ENCODE measurements around the gene TNFAIP8L1. TPM values are rescaled to one million over a fixed set of nuclear protein-coding genes. Genes with fewer than 3 reads are reported as not detected.

The TNFAIP8L1 gene
- total RNA-seq, 1 experiment from 2014 or later = 6.1 TPM

GRCh38 chr19:4647676-4648644 is 8.6 kb downstream of the TNFAIP8L1 start:
- no peak for DNase-seq (ENCODE audit: low read depth)

DNA sequence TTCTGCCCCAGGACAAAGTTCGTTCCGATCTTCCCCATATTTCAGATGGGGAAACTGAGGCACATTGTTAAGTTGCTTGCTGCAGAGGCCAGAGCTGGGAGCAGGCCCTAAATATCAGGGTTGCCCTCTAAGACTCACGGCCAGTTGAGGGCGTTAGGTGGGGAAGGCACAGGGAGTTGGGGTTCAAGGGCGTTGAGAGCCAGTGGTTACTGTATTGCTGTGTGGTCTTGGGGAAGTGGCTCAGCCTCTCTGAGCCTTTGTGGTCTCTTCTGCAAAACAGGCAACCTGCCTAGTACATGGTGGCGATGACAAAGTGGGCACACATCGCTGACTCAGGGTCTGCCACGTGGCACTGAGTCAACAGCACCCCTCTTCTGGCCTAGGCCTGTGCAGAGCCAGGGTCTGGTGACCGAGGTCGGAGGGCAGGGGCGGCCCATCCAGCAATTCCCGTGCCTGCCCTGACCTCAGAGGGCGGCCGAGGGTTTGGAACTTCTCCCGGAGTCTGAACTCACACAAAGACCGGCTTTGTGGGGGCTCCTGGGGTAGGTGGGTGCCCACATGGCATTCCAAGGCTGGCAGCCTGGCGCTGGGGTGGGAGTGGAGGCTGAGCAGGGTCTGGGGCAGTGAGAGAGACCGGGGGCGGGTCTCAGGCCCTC is 10.2 kb downstream of the TNFAIP8L1 start:
- no peak for DNase-seq (ENCODE audit: low read depth)

DNA sequence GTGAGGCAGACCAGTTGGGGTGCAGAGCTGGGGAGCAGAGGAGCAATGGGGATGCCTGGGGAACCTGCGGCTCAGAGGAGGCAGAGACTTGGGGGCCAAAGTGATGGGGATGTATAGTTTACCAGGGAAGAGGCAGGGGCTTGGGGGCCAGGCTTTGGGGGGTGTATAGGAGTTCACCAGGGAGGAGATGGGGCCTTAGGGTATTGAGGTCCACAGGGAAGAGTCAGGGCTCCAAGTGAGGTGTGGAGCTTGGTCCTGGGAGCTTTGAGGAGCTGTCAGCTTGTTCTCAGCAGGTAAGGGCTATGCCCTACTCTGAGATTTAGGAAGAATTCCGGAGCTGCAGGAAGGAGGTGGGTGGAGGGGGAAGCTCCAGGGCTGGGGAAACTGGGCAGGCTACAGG is 10.8 kb downstream of the TNFAIP8L1 start:
- DNase-seq (ENCODE audit: low read depth) = no peak

DNA sequence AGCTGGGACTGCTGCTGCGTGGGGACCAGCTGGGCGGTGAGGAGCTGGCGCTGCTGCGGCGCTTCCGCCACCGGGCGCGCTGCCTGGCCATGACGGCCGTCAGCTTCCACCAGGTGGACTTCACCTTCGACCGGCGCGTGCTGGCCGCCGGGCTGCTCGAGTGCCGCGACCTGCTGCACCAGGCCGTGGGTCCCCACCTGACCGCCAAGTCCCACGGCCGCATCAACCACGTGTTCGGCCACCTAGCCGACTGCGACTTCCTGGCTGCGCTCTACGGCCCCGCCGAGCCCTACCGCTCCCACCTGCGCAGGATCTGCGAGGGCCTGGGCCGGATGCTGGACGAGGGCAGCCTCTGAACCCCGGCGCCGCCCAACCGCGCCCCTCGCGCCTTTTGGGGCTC is 12.8 kb downstream of the TNFAIP8L1 start:
- no peak for DNase-seq (ENCODE audit: low read depth)

- DNase-seq (ENCODE audit: low read depth) = no peak
These were observed 14.6 kb downstream of the TNFAIP8L1 start for GRCh38 chr19:4653793-4654436.

DNA sequence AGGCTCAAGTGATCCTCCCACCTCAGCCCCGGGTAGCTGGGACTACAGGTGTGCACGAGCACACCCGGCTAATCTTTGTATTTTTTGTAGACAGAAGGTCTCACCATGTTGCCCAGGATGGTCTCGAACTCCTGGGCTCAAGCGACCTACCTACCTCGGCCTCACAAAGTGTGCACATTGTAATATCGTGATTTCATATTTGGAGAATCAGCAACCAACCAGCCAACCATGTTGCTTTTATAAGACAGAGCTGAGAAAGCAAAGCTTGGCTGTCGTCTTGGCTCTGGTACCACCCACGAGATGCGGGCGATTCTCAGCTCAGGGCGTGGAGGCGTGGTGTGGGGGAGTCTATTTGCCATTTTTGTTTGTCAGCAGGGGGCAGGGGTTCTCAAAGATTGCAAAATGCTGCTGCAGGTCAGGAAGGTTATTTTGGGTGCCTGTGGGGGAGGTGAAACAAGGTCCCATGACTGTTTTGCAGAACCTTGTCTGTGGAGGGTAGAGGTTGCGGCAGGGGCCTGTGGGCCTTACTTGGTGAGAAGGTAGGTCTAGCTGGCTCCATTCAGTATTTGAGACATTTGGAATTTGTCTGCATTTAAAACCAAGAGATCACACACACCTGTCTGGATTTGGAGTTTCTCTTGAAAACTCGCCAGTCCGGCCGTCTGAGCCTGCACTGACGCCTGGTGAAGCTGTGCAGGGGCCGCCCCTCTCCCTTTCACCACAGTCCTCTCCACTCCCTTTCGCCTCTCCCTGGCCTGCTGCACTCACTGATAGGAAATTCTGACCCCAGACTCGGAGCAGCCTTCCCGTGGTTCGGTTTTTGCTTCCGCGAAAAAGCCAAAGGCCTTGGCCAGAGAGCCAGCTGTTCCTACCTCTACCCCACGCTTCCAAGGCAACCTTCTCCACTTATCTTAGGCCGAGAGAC is 15.4 kb downstream of the TNFAIP8L1 start:
- no peak for DNase-seq (ENCODE audit: low read depth)

GRCh38 chr19:4656102-4656501 is 16.8 kb downstream of the TNFAIP8L1 start:
- DNase-seq (ENCODE audit: low read depth) = no peak

- no peak for DNase-seq (ENCODE audit: low read depth)
These were observed 17.9 kb downstream of the TNFAIP8L1 start for GRCh38 chr19:4657262-4657661.

GRCh38 chr19:4657835-4658234 is 18.5 kb downstream of the TNFAIP8L1 start:
- DNase-seq (ENCODE audit: low read depth) = no peak

- no peak for DNase-seq (ENCODE audit: low read depth)
These were observed 21.0 kb downstream of the TNFAIP8L1 start for GRCh38 chr19:4660181-4660791.

DNA sequence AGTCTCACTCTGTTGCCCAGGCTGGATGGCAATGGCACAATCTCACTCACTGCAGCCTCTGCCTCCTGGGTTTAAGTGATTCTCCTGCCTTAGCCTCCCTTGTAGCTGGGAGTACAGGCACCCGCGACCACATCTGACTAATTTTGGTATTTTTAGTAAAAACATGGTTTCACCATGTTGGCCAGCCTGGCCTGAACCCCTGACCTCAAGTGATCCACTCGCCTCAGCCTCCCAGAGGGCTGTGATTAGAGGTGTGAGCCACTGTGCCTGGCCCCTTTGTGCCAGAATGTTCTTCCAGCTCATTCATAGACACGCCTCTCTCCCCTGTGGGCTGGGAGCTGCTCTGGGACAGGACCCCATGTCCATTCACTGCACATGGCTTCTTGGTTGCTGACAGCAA is 21.7 kb downstream of the TNFAIP8L1 start:
- DNase-seq (ENCODE audit: low read depth) = no peak

DNA sequence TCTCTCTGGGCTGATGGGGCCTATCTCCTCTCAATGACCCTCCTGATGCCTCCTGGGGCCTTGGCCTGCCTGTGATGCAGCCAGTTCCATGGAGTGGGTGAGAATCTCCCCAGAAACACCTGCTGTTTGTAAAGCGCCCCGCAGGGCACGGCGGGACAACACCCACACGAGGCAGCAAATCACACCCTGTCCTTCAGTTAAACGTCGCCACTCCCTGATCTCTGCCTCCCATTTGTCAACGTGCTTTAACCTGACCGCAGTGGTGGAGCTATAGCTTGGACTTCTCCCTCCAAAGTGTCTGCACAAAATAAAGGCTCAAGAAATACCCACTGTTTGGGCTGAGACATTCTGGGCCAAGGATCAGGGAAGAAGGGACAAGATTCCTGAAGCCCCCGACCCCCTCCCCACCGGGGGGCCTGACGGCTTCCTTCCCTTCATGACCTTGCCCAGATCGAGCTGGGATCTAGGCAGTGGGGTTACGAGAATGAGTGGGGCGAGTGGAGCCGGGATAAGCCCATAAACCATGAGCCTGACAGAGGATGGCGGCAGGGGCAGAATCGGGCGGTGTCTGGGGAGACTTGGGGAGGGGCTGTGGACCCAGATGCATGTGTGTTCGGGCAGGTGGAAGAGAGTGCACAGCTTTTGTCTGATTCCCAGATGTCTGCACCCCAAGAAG is 22.8 kb downstream of the TNFAIP8L1 start:
- no peak for DNase-seq (ENCODE audit: low read depth)

DNA sequence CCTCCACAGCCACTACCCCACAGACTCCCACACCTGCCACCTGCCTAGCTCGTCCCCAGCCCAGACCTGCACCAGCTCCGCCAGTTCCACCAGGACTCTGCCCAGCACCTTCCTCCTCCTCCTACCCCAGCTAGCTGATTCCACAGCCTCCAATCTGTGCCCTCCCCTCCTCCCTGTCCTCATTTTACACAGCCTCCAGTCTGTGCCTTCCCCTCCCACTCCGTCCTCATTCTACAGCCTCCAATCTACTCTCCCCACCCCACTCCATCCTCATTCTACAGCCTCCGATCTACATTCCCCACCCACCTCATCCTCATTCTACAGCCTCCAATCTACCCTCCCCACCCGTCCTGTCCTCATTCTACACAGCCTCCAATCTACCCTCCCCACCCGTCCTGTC is 23.5 kb downstream of the TNFAIP8L1 start:
- no peak for DNase-seq (ENCODE audit: low read depth)

- DNase-seq (ENCODE audit: low read depth) = no peak
These were observed 25.3 kb downstream of the TNFAIP8L1 start for GRCh38 chr19:4664642-4665041.

DNA sequence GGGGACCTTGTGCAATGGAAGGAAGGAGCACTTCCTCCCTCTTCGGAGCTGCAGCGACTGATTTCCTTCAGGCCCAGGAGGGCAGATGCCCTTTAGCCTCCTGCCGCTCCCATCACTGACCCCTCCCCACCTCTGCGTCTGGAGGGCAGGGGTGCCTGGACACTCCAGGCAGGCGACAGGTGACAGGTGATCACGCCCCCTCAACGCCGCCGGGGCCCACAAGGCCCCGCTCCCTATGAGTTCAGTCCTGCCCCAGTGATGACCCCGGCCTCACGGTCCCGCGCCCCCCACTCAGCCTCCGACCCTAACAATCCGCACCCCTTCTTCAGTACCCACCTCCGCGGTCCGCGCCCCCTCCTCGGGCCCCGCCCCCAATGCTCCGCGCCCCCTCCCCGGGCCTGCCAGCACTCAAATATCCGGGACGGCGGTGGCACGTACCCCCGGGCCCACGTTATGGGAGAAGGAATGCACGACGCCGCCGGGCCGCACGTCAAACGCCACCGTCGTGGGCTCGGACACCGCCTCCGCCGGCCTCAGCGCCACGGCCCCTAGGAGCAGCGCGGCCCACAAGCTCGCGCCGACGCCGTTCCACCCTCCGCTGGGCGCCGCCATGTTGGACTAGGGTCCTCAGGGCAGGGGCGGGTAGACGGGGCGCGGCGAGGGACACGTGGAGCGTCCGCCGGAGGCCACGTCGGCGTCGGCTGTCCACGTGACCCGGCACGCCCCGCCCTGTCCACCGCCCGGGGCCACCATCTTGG is 30.6 kb downstream of the TNFAIP8L1 start, which contains the start of gene MYDGF:
MYDGF (minus strand) TSS at position 620 of the 758 bp plus-strand sequence; CDS start at position 612, 8 bp downstream.
- DNase-seq (ENCODE audit: low read depth) = peak; percentile 59

DNA sequence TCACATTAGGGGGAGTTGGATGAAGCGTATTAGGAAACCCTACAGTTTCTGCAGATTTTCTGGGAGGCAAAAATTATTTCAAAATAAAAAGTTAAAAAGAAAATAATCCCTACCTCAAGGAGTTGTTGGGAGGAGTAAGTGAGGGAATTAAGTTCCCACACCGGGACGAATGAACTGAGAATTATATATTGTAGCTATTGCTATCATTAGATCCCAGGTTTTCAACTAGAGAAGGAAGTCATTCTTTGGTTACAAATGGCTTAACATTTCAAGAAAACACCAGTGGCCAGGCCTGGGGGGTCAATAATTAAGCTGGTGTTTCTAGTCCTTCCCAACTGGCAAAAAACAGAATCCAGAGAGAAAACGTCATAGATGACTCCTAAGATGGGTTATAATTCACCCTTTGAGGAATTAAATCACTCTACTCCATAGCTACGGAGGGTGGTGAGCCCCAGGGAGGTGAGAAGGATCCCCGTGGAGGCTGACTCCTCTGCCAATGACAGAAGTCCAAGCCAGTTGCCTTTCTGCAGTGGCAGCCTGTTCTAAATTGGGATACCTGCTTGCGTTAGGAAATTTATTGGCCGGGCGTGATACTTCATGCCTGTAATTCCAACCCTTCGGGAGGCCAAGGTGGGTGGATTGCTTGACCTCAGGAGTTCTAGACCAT is 32.0 kb downstream of the TNFAIP8L1 start:
- DNase-seq (ENCODE audit: low read depth) = no peak

DNA sequence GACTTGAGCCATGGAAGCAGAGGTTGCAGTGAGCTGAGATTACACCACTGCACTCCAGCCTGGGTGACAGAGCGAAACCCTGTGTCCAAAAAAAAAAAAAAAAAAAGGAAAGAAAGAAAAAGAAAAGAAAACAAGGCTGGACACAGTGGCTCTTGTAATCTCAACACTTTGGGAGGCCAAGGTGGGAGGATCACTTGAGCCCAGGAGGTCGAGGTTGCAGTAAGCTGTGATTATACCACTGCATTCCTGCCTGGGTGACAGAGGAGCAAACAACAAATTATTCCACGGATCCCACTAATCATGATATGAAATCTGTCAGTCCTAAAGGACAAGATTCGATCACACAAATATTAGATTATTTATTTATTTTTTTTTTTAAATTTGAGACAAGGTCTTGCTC is 33.9 kb downstream of the TNFAIP8L1 start:
- no peak for DNase-seq (ENCODE audit: low read depth)

DNA sequence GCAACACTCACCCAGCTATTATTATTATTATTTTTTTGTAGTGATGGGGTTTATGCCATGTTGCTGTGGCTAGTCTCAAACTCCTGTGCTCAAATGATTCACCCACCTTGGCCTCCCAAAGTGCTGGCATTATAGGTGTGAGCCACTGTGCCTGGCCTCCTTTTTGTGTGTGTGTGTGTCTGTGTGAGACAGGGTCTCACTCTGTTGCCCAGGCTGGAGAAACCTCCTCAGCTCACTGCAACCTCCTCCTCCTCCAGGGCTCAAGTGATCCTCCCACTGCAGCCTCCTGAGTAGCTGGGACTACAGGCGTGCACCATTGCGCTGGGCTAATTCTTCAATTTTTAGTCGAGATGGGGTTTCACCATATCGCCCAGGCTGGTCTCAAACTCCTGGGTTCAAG is 34.4 kb downstream of the TNFAIP8L1 start:
- no peak for DNase-seq (ENCODE audit: low read depth)

DNA sequence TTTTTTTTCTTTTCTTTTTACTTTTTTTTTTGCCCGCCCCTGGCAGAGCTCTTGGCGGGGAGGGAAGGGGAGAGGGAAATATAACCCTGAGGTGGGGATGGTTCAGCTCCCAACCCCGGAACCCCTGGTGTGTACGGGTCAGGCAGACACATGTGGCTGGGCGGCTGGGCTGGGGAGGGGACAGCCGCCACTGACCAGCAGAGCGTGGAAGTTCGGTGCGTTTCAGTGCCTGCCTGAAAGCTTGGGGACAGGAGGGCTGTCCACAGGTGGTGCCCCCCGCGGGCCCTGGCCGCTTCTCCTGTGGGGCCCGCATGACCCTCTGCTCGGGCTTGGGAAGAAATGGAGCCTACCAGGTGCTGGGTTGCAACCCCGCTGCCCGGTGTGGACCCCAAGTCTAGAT is 36.0 kb downstream of the TNFAIP8L1 start:
- no peak for DNase-seq (ENCODE audit: low read depth)

Data from HT1080 (cell line).